Esophagus muscularis mucosa (tissue), 4 donors: ENCODE data around the gene SERHL2. TPM values are rescaled to one million over a fixed set of nuclear protein-coding genes. Genes with fewer than 3 reads are reported as not detected.
A peak's percentile ranks its signal among the peaks of the same experiment; 100 is the strongest.

Source experiments
- DNase-seq: peaks from one replicate; pipeline ENCODE4 v3.0.0-alpha.2; 2017; ENCODE audit errors: extremely low spot score
- H3K27ac ChIP-seq, 4 donors: fragments of 200-600 bp; sonication (generic); replicated peaks in 1 of 4; 1 replicate in 3 of 4; 2 replicates in 1 of 4; pipeline ENCODE4 v1.5.1; 2016 to 2019; ENCODE audit warnings: mild to moderate bottlenecking in 1 of 4
- H3K27me3 ChIP-seq, 4 donors: fragments of 200-600 bp; sonication (generic); one replicate each; pipeline versions ENCODE4 v1.5.1 to v1.6.0; 2016 to 2019
- H3K36me3 ChIP-seq, 4 donors: fragments of 200-600 bp; sonication (generic); one replicate each; pipeline ENCODE4 v1.5.1; 2016 to 2019
- H3K4me1 ChIP-seq, 4 donors: fragments of 200-600 bp; sonication (generic); one replicate each; pipeline ENCODE4 v1.5.1; 2016 to 2019
- H3K4me3 ChIP-seq, 4 donors: fragments of 200-600 bp; sonication (generic); 1 replicate in 2 of 4; 2 replicates in 2 of 4; pipeline ENCODE4 v1.5.1; 2016 to 2019; ENCODE audit warnings: mild to moderate bottlenecking in 4 of 4, moderate library complexity in 1 of 4
- H3K9me3 ChIP-seq, 4 donors: fragments of 200-600 bp; sonication (generic); 1 replicate in 3 of 4; 2 replicates in 1 of 4; pipeline ENCODE4 v1.5.1; 2016 to 2019
- CTCF ChIP-seq, 3 experiments: fragments of 200-600 bp in 2 of 3; fragments of 450-650 bp in 1 of 3; sonication (generic) in 2 of 3; IDR thresholded peaks; one replicate each; pipeline ENCODE4 v1.5.1; 2017 to 2019; ENCODE audit warnings: antibody characterized with exemption in 3 of 3, mild to moderate bottlenecking in 2 of 3, moderate library complexity in 1 of 3
- EP300 ChIP-seq: sonication (generic); formaldehyde crosslinking; IDR thresholded peaks from one replicate; pipeline ENCODE4 v1.6.1; 2017; ENCODE audit warnings: antibody characterized with exemption
- POLR2A ChIP-seq: fragments of 450-650 bp; IDR thresholded peaks from one replicate; pipeline ENCODE4 v1.6.1; 2017; ENCODE audit warnings: antibody characterized with exemption, moderate library complexity, mild to moderate bottlenecking, low read depth
- POLR2AphosphoS5 ChIP-seq, 2 donors: sonication (generic); formaldehyde crosslinking; IDR thresholded peaks; one replicate each; pipeline ENCODE4 v1.6.1; 2017; ENCODE audit warnings: antibody characterized with exemption in 2 of 2
- WGBS: methylation state at CpG from one replicate; pipeline ENCODE4 v1.1.5; 2018; 5-methylcytosine and 5-hydroxymethylcytosine counted together
- intact Hi-C: fragments of 100-400 bp; cut with DNase I; formaldehyde crosslinking; loops from one replicate; pipeline ENCODE4 v1.15.1; 2023
- total RNA-seq, 4 donors: library from RNA; depleted of rRNA; stranded (reverse); fragments of >200 nt; gene quantifications; one replicate each; pipeline versions ENCODE4 v1.1.0 to v1.2.1, GENCODE V29; 2016

SERHL2 gene
- total RNA-seq, 4 donors from 2014 or later, result 3.1 to 9.1 (median 5.0) TPM

- Histone ChIP-seq H3K4me1 (peaks cover 0 to 21% (median 14%) of the 10 kb centered on the region in 4 donors), H3K27ac (no peak overlapping the region), H3K36me3 (peaks cover 53 to 100% (median 94%) of the 10 kb centered on the region in 4 donors), H3K27me3 (no peaks in the 10 kb centered on the region), H3K4me3 (no peak overlapping the region), H3K9me3 (no peaks in the 10 kb centered on the region)
- intact Hi-C loops, result no loop called here
- DNase-seq, result no peak
- TF ChIP-seq CTCF (IDR thresholded peaks at IDR 0.05) (no peak), EP300 (no peak), POLR2AphosphoS5 (IDR thresholded peaks at IDR 0.05) (no peak), POLR2A (no peak)
- 96% methylated on average over 7 of the region's 12 CpGs for WGBS
These were observed 38.2 kb downstream of the SERHL2 start for GRCh38 chr22:42591987-42592386.

DNA sequence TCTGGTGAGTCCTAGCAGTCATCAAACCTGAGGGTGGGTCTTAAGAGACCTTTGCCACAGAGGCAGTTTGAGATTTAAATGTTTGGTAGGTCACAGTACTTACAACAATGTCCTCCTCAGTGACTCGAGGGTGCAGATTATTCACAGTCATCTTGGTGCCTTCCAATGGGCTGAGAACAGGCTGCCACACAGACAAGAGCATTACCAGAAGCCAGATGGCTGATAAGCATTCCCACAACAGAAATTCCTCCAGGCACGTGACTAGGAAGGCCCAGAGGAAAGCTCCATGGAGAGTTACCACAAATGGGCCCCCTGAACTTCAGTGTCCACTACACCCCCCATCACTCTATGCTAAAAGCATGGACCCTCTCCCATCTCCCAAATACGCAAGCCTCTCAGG, 41.7 kb downstream of the SERHL2 start:
- Histone ChIP-seq H3K4me1 (peaks cover 0 to 28% (median 21%) of the 10 kb centered on the region in 4 donors), H3K27ac (peak overlapping the region in 1 of 4 donors; percentile 37), H3K9me3 (no peaks in the 10 kb centered on the region), H3K27me3 (no peaks in the 10 kb centered on the region), H3K36me3 (peaks cover 61 to 100% (median 98%) of the 10 kb centered on the region in 4 donors), H3K4me3 (no peak overlapping the region)
- DNase-seq, result no peak
- TF ChIP-seq EP300 (no peak), POLR2AphosphoS5 (IDR thresholded peaks at IDR 0.05) (no peak), POLR2A (no peak), CTCF (IDR thresholded peaks at IDR 0.05) (no peak)
- intact Hi-C loops, result no loop called here
- 86% methylated on average over 2 of the region's 3 CpGs for WGBS

DNA sequence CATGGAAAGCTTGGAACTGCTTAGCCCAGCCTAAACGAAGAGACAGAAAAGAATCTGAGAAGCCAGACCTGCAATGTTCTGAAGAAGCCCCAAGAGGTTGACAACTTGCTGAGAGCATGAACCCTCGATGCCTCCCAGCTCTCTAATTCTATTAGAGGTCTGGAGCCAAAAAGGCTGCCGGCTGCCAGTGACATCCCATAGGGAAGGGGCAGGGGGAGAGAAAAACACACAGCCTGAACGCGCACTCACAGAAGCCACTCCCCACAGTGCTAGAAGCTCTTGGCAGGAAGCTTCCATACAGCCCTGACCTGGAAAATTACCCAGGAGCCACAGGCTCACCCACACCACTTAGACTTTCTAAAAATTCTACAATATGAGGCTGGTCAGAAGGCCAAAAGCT, 42.6 kb downstream of the SERHL2 start:
- H3K36me3 ChIP-seq, result peaks cover 67 to 100% (median 99%) of the 10 kb centered on the region in 4 donors
- TF ChIP-seq EP300 (no peak), POLR2A (no peak)
- H3K4me3 ChIP-seq, result no peak overlapping the region
- peaks cover 0 to 28% (median 21%) of the 10 kb centered on the region in 4 donors for H3K4me1 ChIP-seq
- peak overlapping the region in 2 of 4 donors; percentile 37 to 46 for H3K27ac ChIP-seq
- intact Hi-C loops, result no loop called here
- no peak for DNase-seq
- no peaks in the 10 kb centered on the region for H3K9me3 ChIP-seq
- H3K27me3 ChIP-seq, result no peaks in the 10 kb centered on the region
- 62% methylated on average over 5 of the region's 5 CpGs for WGBS

- peaks cover 0 to 28% (median 21%) of the 10 kb centered on the region in 4 donors for H3K4me1 ChIP-seq
- WGBS, result 88% methylated on average over 11 of the region's 11 CpGs
- H3K4me3 ChIP-seq, result no peak overlapping the region
- TF ChIP-seq CTCF (IDR thresholded peaks at IDR 0.05), result no peak
- no peak for TF ChIP-seq EP300
- TF ChIP-seq POLR2AphosphoS5 (IDR thresholded peaks at IDR 0.05), result no peak
- TF ChIP-seq POLR2A, result no peak
- no peak for DNase-seq
- intact Hi-C loops, result no loop called here
- H3K36me3 ChIP-seq, result peaks cover 71 to 100% (median 99%) of the 10 kb centered on the region in 4 donors
- peak overlapping the region in 2 of 4 donors; percentile 37 to 46 for H3K27ac ChIP-seq
- no peaks in the 10 kb centered on the region for H3K27me3 ChIP-seq
- H3K9me3 ChIP-seq, result no peaks in the 10 kb centered on the region
These were observed 43.2 kb downstream of the SERHL2 start for GRCh38 chr22:42596863-42597530.

DNA sequence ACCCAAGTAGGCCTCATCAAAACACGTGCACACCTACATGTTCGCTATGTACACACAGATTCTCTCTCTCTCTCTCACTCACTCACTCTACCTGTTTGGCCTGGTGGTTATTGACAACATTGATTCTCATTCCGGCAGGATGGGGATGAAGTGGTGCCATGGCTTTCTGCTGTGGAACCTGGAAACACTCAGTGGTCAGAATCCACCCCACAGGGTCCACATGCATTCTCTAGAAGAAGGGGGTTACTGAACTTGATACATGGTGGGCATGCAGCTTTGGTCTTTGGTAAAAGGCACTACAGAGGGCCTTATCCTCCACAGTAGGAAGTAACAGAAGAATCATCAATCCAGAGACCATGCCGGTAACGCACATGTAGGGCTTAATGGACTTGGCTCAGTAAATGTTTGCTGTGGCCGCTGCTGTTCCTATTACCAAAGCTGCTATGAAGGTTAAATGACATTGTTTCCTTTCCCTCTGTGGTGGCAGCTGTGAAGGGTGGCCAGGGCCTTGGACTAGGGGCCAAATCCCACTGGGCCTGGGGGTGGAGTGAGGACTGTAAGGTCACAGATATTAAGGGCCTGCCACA, 48.2 kb downstream of the SERHL2 start:
- intact Hi-C loops, result no loop called here
- no peak overlapping the region for H3K4me3 ChIP-seq
- TF ChIP-seq EP300 (no peak), POLR2AphosphoS5 (IDR thresholded peaks at IDR 0.05) (no peak)
- H3K36me3 ChIP-seq, result peaks cover 43 to 73% (median 67%) of the 10 kb centered on the region in 4 donors
- no peaks in the 10 kb centered on the region for H3K9me3 ChIP-seq
- peaks cover 30 to 37% (median 33%) of the 10 kb centered on the region in 4 donors for H3K4me1 ChIP-seq
- DNase-seq, result no peak
- H3K27ac ChIP-seq, result no peak overlapping the region
- WGBS, result 97% methylated on average over 6 of the region's 6 CpGs
- no peaks in the 10 kb centered on the region for H3K27me3 ChIP-seq
